NK-92 treated with Interleukin-12 subunit alpha and Interleukin-12 subunit beta, amount 100 ng/mL, for 24 hours (cell line): ENCODE data around the gene SLC2A1.

Experiments
- DNase-seq: peaks from one replicate; lab custom pipeline; 2025; lab: John Stamatoyannopoulos, UW

Gene SLC2A1

DNA sequence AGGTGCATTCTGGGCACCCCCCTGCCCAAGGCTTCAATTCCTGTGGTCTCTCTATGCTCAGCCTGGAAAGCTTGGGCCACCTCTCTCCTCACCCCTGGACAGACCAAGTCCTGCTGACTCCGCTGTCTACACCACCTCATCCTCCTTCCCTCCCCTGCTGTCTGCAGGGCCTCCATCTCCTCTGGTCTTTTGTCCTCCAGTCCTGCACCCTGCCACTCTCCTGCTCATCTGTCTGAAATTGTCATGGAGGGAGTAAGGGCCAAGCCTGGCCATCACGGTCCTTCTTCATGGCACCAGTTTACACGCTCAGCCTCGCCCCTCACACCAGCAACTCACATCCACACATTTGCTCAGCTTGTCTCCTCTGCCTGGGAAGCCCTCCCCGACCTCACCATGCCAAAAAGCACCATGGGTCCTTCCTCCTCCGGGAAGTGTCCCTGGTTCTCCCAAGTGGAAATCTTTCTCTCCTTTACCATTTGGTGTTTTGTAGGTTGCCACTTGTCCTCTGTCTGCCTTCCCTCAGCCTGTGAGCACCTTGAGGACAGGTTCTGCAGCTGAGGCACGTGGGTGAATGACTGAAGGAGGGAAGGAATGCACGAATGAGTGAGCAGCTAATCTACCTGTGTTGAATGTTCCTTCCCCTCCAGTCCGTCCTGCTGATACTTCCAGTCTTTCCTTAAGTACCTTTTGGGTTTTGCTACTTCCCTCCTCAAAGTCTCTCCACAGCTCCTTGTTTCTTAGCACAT is 2.1 kb upstream of the SLC2A1 start:
- DNase-seq, result no peak

DNA sequence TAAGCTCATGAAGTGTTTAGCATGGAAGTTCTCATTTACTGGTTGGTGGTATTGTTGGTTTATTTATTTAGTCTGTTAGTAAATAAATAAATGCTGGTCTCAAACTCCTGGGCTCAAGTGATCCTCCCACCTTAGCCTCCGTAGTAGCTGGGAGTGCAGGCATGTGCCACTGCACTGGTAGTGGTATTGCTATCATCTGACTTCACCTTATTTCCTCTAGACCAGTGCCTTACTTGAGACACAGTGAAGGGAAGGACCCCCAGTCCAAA is 1.4 kb upstream of the SLC2A1 start:
- DNase-seq, result no peak

DNA sequence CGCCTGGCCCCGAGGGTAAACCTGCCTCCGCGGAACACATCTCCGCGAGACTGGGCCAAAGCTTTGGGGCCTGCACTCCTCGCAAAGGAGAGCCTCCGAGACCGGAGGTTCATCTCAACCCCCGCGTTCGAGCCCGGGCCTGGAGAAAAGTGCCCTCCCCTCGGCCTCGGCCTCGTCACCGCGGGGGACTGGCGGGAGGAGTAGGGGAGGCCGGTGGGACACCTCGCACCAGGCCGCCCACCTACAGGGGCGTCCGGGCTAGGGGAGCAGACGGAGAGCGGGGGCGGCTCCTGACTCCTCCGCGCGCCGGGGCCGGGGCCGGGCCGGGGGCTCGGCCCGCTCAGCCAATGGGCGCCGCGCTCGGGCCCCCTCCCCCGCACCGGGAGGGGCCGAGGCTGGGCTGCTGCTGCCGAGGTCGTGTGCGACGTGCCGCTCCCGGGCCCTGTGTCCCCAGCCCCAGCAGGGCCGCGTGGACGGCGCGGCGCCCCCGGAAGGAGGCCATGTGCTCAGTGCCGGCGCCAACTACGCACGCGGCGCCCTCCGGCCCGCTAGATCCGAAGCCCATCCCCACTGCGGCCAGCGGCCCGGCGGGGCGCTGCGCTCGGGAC is 684 bp downstream of the SLC2A1 start:
- DNase-seq, result peak; percentile 55

DNA sequence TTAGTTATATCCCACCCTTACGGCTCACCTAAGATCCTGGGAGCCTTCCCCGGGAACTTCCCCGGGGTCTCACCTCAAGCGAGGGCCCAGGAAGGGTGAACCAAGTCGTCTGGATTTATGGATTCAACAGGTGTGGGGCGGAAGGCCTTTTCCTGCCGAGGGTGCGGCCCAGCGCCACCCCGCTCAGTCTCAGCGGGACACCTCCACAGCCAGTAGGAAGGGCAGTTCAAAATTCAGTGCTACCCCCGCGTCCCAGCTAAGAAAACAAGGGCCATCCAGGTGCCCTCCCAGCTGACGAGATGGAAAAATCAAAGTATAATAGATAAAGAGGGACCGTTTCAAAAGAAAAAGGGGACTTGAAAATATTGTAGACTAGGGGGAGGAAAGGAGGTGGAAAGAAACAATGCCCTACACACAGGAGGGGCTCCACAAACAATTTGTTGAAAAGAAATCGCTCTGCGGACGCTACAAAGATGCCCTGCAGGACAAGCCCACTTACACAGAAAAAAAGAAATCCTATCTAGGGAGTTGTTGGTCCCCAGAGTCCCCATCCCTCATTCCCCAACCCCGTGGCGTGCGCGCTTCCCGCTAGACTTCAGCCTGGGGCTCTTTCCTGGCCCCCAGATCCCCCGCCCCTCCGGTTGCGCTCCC is 1.3 kb downstream of the SLC2A1 start:
- no peak for DNase-seq

DNA sequence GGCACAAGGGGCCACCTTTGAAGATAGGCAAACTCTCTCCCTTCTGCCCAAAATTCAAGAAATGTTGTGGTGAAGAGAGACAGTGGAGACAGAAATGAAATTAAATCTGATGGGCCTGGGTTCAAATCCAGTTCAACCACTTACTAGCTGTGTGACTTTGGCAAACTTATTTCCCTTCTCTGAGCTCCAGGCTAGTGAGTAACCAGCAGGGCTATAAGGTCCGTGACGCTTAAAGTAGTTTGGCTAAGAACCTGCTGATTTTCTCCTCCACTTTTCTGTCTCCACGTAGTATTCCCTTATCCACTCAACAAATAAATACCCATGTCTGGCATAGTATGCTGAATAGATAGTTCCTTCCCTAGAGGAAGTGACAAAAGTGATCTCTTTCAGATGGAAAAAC is 1.9 kb downstream of the SLC2A1 start:
- DNase-seq, result no peak

DNA sequence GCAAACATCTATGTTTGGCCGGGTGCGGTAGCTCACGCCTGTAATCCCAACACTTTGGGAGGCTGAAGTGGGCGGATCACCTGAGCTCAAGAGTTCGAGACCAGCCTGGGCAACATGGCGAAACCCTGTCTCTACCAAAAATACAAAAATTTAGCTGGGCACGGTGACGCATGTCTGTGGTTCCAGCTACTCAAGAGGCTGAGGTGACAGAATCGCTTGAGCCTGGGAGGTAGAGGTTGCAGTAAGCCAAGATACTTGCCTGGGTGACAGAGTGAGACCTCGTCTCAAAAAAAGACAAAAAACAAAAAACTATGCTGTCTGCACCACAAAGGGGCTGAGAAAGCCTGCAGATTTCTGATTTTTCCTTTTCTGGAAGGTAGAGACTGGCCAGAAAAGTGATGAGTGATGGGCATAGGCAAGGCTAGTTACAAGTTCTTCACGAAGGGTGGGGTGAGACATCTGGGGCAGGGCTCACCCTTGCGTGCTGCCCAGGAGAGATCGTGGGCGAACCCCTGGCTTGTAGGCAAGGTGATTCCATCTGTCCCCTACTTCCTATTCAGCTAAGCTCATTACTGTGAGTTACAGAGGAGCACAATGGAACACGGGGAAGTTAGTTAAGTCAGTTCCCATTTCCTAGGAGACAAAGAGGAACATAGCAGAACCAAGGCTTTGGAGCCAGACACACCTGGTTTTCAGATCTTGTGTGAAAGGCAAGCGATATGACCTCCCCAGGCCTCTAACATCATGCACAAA is 3.2 kb downstream of the SLC2A1 start:
- no peak for DNase-seq

DNA sequence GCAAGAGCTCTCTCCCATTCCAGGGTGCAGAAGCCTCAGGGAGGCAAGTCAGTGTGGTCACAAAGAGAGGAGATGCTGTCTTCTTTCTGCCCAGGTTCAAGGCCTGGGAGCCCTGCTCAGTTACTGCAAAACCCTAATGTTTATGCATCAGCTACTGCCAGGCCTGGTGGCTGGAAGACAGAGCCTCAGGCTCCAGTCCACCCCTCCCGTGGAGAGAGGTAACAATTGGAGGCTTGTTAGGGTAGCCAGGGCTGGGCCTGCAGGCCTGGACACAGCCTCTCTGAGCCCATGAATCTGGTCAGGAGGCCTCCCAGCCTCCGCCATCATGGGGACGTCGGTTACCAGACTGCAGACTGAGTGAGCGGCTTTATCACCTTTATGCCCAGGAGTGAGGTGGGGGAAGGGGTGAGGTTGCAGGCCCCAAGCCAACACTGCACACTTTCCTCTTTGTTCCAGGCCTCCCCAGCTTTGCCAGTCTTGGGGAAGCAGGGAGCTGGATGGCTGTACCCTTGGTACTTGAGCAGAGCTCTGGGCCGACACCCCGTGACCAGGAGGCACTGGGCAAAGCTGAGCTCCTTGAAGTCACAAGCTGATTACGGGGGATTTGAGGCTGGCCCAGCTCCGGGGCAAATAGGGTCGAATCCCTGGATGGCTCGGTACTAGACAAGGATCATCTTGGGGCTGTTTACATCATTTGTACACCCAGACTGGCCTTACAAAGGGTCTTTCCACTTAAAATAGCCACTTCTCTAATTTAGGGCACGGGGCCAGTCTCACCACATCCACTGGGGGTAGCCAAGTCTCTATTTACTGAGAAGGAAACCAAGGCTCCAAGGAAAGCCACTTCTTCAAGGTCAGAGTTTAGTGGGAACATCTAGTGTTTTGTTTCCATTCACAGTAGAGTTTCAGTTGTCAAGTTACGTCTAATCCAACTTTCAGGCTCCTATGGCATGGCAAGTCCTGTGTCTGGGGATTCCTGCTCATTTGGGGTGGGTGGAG is 5.2 kb downstream of the SLC2A1 start:
- no peak for DNase-seq

DNA sequence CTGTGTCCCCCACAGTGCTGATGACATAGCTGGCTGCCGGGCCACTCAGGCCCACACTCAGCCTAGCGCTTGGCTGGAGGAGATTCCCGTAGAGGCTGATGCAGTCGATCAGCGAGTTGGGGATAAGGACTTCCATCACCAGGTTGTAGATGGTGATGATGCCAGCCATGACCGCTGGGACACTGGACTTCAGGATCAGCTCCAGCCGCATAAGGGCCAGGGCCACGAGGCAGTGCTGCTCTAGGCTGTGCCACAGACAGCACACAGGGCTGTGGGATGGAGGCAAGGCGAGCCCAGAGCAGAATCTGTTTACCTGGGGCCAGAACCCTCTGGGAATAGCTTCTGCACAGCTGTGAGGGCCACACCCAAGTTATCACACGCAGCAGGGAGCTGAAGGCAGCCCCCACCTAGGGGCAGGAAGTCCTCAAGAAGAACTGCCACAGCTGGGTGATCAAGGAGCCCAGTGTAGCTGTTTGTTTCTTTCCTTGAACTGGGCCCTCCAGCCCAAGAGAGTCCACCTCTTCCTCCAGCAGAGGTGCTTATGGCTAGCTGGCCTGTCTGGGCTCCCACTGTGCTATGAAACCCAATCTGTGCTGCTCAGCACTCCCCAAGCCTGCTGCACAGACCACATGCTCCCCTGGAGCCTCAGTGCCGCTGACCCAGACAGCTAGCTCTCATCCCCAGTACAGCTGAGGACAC is 6.2 kb downstream of the SLC2A1 start:
- no peak for DNase-seq

DNA sequence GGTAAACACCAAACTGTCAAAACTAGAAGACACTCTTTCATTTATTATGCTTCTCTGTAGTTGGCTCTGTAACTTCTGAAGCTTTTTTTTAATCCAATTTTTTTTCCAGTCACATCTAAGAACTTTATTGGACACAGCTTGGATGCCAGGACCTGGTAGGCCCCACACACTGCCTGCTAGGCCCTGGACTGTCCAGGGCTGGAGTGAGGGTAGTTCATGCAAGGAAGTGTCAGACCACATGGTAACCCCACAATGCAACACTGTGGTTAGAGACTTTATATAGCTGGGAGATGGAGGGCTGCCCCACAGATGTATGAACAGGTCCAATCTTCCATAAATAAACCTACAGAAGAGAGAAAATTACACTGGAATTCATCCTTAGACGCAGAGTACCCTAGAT is 7.1 kb downstream of the SLC2A1 start:
- peak; percentile 20 for DNase-seq

DNA sequence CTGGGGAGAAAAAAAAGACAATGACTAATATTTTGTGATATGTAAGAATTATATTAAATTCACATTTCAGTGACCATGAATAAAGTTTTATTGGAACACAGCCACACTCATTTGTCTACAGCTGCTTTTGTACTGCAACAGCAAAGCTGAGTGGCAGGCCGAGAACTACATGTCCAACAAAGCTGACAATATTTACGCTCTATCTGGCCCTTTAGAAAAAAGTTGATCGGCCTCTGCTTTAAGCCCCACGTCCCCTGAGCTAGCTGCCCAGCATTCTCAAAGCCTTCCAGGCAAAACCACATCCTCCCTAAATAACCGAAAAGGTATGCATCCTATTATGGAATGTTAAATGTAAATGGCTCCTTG is 8.6 kb downstream of the SLC2A1 start:
- DNase-seq, result no peak

DNA sequence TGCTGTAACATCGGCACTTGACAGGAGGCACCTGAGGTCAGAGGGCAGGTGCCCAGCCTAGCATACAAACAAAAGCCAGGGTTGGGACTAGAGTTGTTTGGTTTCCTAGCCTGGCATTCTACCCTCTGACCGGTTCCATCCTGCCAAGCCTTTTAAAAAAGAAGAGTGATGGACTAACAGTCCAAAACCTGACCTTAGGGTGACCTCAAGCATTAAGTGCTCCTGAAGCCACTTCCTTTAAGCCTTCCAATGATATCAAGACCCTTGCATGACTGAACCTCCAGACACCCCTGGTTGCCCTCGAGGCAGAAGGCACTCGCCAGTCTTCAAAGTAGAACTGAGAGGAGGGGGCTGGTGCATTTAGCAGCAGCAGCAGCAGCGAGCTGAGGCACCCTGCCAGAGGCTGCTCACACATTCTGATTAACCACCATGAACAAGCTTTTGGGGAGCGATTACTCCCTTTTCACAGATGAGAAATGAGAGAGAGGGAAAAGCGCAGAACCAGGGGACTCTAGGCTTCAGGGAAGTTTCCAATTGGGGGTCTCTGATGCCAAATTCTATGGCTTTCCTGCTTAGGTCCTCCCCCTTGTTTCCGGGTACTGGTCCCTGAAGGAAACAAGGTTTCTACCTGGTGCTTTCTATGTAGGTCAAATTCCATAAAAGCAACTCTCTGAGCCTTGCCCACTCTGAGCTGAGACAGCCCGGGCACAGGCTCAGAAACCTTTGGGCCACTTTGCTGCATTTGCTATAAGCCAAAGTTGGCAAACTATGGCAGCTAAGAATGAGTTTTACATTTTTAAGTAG is 9.2 kb downstream of the SLC2A1 start:
- DNase-seq, result no peak

DNA sequence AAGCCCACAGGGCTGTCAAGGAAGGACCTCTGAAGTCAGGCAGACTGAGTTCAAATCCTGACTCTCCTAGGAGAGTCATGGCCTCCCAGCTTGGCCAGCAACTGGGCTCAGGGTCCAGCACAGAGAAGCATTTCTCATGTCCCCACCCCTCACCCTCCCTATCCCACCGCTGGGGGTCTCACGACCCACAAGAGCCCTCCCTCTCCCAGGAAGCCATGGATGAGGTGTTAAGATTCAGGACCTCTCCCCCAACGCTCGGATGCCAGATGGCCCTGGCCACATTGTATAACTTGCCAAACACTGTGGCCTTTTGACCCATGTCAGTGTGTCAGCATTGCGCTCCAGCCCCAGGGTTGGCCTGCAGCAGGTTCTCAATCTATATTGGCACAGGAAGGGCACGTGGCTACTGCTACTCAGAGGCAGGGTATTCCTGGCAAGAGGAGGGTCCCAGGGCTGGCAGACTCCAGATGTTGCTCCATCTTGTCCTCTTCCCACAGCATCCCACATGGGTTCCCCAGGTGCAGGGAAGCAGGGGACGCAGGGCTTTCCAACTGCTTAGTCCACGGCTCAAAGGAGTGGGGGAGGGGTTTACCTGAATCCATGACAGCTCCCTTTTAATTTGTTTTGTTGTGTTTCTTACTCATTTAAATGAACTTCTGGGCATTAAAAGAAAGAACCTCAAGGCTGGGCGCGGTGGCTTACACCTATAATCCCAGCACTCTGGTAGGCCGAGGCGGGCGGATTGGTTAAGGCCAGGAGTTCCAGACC is 10.5 kb downstream of the SLC2A1 start:
- DNase-seq, result no peak

DNA sequence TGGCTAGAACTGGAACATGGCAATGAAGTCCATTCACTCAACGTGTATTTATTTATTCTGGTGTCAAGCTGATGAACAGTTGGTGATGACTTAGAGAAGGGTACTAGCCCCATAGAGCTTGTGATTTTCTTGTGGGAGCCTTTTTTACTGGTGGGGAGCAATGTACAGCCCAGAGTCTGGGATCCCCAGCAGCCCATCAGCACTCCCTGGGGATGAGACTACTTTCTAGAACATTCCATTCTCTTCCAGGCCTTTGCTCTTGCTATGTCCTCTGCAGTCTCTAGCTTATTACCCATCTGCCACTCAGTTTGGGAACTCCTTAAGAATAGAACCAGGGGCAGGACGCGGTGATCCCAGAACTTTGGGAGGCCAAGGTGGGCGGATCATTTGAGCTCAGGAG is 11.6 kb downstream of the SLC2A1 start:
- DNase-seq, result no peak

DNA sequence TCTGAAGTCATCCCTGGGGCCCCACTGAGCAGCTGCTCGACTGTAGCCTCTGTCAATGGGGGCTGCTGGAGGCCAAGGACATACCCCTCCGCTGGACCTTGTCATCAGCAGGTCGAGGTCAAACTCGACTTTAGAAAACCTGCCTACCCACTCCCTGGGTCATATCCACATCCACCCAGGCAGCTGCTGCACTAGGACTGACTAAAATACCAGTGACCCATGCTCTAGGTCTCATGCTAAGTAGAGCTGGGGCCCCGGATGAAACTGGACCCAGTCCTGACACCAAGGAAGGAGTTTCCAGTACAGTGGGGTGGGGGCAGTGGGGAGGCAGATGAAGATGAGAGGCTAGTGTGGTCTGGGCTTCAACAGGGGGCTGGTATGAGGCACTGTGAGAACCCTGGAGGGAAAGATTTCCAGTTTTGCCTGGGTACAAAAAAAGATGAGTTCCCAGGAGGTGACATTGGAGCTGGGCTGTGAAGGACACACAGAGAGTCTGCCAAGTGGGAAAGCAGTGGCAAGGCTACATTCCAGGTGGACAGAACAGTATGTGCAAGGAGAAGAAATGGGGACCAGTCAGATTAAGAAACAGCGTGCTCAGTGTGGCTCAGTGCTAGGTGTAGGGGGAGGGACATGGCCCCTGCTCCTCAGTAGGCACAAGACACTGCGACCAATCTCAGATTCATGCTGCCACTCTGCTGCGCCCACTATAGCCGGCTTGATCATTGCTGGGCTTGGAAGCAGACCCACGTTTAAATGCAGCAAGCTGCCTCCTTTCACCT is 12.4 kb downstream of the SLC2A1 start:
- no peak for DNase-seq

DNA sequence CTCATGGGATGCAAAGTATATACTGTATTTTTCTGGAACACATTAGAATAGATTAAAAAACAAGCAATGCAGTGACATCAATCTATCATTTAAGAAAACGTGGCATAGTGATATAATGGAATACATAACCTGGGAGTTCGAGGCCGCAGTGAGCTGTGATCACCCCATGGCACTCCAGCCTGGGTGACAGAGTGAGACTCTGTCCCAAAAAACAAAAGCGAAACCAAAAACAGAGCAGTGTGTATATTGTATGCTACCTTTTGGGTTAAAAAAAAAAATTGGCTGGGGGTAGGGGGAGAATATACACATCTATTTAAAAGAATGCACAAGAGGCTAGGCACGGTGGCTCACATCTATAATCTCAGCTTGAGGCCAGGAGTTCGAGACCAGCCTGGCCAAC is 13.5 kb downstream of the SLC2A1 start:
- DNase-seq, result no peak

DNA sequence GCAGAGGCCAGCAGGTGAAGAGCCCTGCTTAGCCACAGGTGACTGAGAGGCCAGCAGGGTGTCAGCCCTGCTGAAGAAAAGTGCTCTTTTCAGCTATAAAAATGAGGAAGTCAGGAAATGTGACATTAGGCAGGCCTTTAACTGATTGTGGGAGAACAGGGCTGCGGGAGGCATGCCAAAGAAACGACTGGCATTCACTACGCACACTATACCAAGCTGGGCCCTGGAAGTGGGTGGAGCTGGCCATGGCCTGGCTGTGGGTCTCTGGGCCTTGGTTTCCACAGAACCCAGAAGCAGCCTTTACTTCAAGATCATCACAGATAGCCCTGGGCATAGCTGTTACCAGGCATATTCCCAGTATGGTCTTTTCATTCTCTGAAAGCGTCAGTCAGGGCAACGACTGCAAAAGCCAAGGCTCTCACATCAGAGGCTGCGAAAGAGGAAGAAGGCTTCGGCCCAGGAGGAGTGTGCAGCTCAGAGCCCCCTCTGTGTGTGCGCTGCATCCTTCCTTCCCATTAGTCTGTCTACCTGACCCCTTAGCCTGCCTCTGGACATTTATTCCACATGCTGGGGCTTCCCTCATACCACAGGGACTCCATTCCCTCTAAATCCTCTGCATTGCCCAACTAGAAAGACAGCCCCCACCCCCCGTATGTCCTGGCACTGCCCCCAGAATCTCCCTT is 14.3 kb downstream of the SLC2A1 start:
- DNase-seq, result no peak

DNA sequence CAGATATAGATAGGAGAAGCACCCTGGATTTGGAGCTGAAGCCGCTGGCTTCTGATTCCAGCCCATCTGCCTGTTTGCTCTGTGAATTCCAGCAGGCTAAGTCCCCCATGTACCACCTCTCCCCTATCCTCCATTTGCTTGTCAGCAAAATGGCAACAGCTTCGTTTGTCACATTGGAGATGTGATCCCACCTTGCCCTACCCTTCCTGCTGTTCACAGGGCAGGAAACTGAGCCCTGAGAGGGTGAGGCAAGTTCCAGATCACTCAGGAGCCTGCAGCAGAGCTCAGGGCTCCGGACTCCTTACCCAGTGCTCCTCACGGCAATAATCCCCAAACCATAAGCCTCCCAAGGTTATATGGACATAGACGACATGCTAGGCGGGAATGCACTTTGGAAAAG is 14.9 kb downstream of the SLC2A1 start:
- DNase-seq, result no peak

DNA sequence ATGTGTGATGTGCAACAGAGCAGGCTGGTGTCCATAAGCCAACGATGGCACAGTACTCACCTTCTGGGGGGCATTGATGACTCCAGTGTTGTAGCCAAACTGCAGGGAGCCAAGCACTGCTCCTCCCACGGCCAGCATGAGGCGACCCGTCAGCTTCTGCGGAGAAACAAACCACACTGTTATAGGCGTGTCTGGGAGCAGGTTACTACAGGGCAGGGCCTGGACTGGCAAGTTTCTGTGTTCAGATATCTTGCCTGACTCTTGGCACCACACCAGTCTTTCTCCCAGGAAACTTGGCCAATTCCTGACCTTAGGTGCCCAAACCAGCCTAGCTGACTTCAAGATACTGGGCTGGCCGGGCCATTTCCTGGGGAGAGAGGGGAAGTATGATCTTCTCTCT is 15.5 kb downstream of the SLC2A1 start:
- DNase-seq, result no peak
